Measurements from ENCODE around the gene GABRD.

Gene GABRD

DNA sequence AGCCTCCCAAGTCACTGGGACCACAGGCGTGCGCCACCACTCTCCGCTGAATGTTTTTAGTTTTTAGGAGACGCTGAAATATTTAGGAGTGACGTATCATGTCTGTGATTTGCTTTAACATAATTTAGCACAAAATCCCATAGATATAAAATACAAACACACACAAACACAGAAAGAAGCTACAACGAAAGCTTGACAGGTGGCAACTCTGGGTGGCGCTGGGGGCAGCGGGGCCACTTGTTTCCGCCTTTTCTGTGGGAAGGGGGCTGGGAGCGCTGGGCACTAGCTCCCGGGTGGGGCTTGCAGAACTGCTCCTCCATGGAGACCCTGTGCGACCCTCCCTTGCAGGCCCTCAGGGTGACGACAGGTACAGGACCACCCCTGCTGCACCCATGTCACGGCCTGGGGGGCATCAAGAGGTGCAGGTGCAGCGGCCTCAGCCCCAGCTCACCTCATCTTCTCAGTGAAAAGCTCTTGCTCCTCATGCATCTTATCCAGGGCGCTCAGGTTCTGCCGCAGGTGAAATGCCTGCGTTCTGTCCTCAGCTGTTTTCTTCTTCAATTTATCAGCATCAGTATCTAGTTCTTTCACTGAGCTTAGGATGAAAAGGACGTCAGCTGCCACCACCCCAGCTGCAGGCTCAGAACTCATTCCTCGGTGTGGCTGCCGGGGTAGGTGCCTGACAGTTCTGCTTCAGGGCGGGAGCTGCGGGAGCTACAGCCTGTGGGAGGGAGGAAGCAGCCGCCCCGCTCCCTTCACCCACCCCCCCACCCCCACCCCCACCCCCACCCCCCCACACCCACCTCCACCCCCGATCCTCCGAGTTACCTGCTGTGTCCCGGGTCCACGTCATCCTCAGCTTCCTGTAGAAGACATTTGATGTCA is 30.8 kb upstream of the GABRD start:
- no peak for TF ChIP-seq SIN3A (IDR thresholded peaks at IDR 0.05; ENCODE audit: borderline replicate concordance, insufficient read depth, low read length)
- TF ChIP-seq POLR2AphosphoS5 (IDR thresholded peaks at IDR 0.05; ENCODE audit: low read depth, low read length): no peak
- TF ChIP-seq, protein P1, sequence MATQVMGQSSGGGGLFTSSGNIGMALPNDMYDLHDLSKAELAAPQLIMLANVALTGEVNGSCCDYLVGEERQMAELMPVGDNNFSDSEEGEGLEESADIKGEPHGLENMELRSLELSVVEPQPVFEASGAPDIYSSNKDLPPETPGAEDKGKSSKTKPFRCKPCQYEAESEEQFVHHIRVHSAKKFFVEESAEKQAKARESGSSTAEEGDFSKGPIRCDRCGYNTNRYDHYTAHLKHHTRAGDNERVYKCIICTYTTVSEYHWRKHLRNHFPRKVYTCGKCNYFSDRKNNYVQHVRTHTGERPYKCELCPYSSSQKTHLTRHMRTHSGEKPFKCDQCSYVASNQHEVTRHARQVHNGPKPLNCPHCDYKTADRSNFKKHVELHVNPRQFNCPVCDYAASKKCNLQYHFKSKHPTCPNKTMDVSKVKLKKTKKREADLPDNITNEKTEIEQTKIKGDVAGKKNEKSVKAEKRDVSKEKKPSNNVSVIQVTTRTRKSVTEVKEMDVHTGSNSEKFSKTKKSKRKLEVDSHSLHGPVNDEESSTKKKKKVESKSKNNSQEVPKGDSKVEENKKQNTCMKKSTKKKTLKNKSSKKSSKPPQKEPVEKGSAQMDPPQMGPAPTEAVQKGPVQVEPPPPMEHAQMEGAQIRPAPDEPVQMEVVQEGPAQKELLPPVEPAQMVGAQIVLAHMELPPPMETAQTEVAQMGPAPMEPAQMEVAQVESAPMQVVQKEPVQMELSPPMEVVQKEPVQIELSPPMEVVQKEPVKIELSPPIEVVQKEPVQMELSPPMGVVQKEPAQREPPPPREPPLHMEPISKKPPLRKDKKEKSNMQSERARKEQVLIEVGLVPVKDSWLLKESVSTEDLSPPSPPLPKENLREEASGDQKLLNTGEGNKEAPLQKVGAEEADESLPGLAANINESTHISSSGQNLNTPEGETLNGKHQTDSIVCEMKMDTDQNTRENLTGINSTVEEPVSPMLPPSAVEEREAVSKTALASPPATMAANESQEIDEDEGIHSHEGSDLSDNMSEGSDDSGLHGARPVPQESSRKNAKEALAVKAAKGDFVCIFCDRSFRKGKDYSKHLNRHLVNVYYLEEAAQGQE (IDR thresholded peaks at IDR 0.05; ENCODE audit: insufficient read depth in 1 of 2, low read depth in 2 of 2, low read length in 2 of 2): no peak
- TF ChIP-seq FOXP2 (optimal IDR thresholded peaks at IDR 0.05; ENCODE audit: borderline replicate concordance, extremely low read depth, extremely low read length, insufficient read depth): no peak
- no peak for TF ChIP-seq TAF1 (IDR thresholded peaks at IDR 0.05; ENCODE audit: borderline replicate concordance, insufficient read depth, low read length)

DNA sequence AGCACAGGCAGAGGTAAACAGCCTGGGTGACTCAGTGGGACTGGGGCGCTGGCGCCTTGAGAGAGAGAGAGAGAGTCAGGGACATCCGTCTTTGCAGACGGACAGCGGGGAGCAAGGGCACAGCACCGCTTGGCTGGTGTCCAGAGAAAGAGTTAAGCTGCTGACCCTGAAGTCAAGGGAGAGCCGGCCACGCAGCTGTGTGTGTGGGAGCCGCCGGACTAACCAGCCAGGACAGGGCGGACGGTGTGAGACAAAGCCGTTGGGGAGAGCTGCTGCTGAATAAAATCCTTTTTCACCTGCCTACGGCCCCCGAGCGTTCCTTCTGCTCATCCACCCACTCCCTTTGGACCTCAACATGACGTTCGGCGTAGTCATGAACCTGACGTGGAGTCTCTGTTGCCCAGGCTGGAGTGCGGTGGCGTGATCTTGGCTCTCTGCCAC is 30.0 kb upstream of the GABRD start:
- no peak for TF ChIP-seq SIN3A (IDR thresholded peaks at IDR 0.05; ENCODE audit: borderline replicate concordance, insufficient read depth, low read length)
- TF ChIP-seq, protein P1 (IDR thresholded peaks at IDR 0.05; ENCODE audit: insufficient read depth in 1 of 2, low read depth in 2 of 2, low read length in 2 of 2): no peak
- TF ChIP-seq TAF1 (IDR thresholded peaks at IDR 0.05; ENCODE audit: borderline replicate concordance, insufficient read depth, low read length): no peak
- no peak for TF ChIP-seq FOXP2 (optimal IDR thresholded peaks at IDR 0.05; ENCODE audit: borderline replicate concordance, extremely low read depth, extremely low read length, insufficient read depth)
- no peak for TF ChIP-seq POLR2AphosphoS5 (IDR thresholded peaks at IDR 0.05; ENCODE audit: low read depth, low read length)

DNA sequence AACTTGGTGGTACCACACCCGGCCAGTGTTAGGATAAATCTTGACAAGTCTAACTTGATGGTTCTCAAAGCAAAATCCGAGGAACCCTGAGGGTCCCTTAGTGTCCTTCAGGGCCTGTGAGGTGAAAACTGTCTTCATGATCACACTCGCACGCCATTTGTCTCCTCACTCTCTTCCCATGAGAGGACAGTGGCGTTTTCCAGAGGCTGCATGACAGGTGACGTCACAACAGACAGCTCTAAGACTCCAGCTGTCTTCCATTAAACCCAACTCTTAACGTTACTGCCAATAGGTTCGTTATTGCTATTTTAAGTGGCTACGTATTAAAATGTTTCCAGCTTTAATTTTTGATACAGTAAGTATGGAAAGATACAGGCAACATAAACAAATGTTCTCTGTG is 29.4 kb upstream of the GABRD start:
- no peak for TF ChIP-seq FOXP2 (optimal IDR thresholded peaks at IDR 0.05; ENCODE audit: borderline replicate concordance, extremely low read depth, extremely low read length, insufficient read depth)
- TF ChIP-seq, protein P1 (IDR thresholded peaks at IDR 0.05; ENCODE audit: insufficient read depth in 1 of 2, low read depth in 2 of 2, low read length in 2 of 2): no peak
- no peak for TF ChIP-seq SIN3A (IDR thresholded peaks at IDR 0.05; ENCODE audit: borderline replicate concordance, insufficient read depth, low read length)
- no peak for TF ChIP-seq TAF1 (IDR thresholded peaks at IDR 0.05; ENCODE audit: borderline replicate concordance, insufficient read depth, low read length)
- no peak for TF ChIP-seq POLR2AphosphoS5 (IDR thresholded peaks at IDR 0.05; ENCODE audit: low read depth, low read length)

DNA sequence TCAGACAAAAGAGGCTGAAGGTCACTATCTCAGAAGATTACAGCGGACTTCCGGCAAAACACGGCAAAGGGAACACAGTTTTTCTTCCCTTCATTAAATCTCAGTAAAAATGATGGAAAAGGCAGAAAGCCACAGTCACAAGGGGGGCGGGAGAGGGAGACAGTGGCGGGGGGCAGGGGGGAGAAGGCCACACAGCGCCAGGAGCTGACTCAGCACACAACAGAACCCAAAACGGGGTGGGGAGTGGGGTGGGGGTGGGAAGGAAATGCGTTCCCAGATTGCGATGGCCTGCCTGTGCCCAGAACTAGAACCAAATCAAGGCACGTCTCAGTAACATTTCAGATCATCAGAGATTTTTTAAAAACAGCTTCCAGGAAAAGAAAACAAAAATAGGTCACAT is 28.9 kb upstream of the GABRD start:
- no peak for TF ChIP-seq SIN3A (IDR thresholded peaks at IDR 0.05; ENCODE audit: borderline replicate concordance, insufficient read depth, low read length)
- TF ChIP-seq POLR2AphosphoS5 (IDR thresholded peaks at IDR 0.05; ENCODE audit: low read depth, low read length): no peak
- TF ChIP-seq, protein P1 (IDR thresholded peaks at IDR 0.05; ENCODE audit: insufficient read depth in 1 of 2, low read depth in 2 of 2, low read length in 2 of 2): no peak
- no peak for TF ChIP-seq TAF1 (IDR thresholded peaks at IDR 0.05; ENCODE audit: borderline replicate concordance, insufficient read depth, low read length)
- TF ChIP-seq FOXP2 (optimal IDR thresholded peaks at IDR 0.05; ENCODE audit: borderline replicate concordance, extremely low read depth, extremely low read length, insufficient read depth): no peak

Measured in PFSK-1 (cell line).